GM23248 (cell line): ENCODE results near the gene CCDC160.

Experiments
- EZH2 ChIP-seq: fragments of 200-600 bp; sonication (generic); IDR thresholded peaks from 2 replicates; pipeline ENCODE4 v1.6.1; 2018; ENCODE audit warnings: antibody characterized with exemption, mild to moderate bottlenecking; ENCODE audit not compliant: insufficient read depth, poor library complexity, severe bottlenecking
- EZH2phosphoT487 ChIP-seq: fragments of 200-600 bp; sonication (generic); IDR thresholded peaks from 2 replicates; pipeline ENCODE4 v1.6.1; 2018; ENCODE audit warnings: antibody characterized with exemption, moderate library complexity, mild to moderate bottlenecking, low read depth; ENCODE audit not compliant: insufficient read depth

DNA sequence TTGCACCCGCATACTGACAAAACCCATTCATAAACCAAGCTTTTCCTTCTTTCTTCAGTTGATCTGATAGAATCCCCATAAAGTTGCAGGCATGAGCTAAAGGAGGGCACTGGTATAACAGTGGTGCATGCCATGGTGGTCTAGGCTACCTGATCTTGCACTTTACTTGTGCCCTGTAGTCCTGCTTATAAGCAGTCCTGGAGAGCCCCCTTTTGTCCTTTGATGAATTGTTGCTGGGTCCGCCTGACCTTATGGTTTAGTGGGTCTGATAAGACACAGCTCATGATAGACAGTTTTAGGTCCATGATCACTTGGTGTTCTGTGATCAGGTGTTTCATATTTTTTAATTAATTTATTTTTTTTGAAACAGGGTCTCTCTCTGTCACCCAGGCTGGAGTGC is 19.7 kb downstream of the CCDC160 start:
- TF ChIP-seq EZH2 (no peak), EZH2phosphoT487 (no peak)
